Body of pancreas (tissue), 4 donors: ENCODE data around the gene THAP8.

Source experiments
- CTCF ChIP-seq, 7 experiments: fragments of 450-650 bp in 4 of 7; fragments of 200-600 bp in 3 of 7; sonication (generic) in 3 of 7; IDR thresholded peaks; one replicate each; pipeline ENCODE4 v1.5.1; 2016 to 2019; ENCODE audit warnings: antibody characterized with exemption in 7 of 7
- POLR2A ChIP-seq, 3 donors: fragments of 450-650 bp; IDR thresholded peaks; one replicate each; pipeline ENCODE4 v1.6.1; 2016; ENCODE audit warnings: antibody characterized with exemption in 3 of 3, mild to moderate bottlenecking in 2 of 3

GRCh38 chr19:36025541-36025940 lies 28.5 kb downstream of the THAP8 start:
- TF ChIP-seq CTCF (IDR thresholded peaks at IDR 0.05), result no peak
- no peak for TF ChIP-seq POLR2A (IDR thresholded peaks at IDR 0.05)
